Tibial nerve (tissue), 4 donors: Measurements from ENCODE around the gene RBM38.

ENCODE experiments used
- CTCF ChIP-seq, 5 experiments: fragments of 200-600 bp in 3 of 5; fragments of 450-650 bp in 2 of 5; sonication (generic) in 3 of 5; IDR thresholded peaks; one replicate each; pipeline ENCODE4 v1.5.1; 2016 to 2019; ENCODE audit warnings: antibody characterized with exemption in 5 of 5, mild to moderate bottlenecking in 3 of 5, moderate library complexity in 2 of 5
- EP300 ChIP-seq, 2 donors: sonication (generic); formaldehyde crosslinking; IDR thresholded peaks; one replicate each; pipeline ENCODE4 v1.6.1; 2017; ENCODE audit warnings: antibody characterized with exemption in 2 of 2, mild to moderate bottlenecking in 1 of 2

- TF ChIP-seq CTCF (IDR thresholded peaks at IDR 0.05) (no peak), EP300 (IDR thresholded peaks at IDR 0.05) (no peak)
These were observed 48.4 kb upstream of the RBM38 start for GRCh38 chr20:57342829-57343228.
